Right lobe of liver (tissue), 6 donors: Measurements from ENCODE around the gene MYO15B. TPM values are rescaled to one million over a fixed set of nuclear protein-coding genes. Genes with fewer than 3 reads are reported as not detected.

Experiments
- ATAC-seq, 4 donors: fragments of 200-7000 bp; cut with Tn5 transposase; one replicate each; pipeline ENCODE4 v1.9.1; 2020; ENCODE audit warnings: mild to moderate bottlenecking in 4 of 4, moderate library complexity in 4 of 4
- DNase-seq, 3 donors: peaks; one replicate each; pipeline ENCODE4 v3.0.0-alpha.2; 2020
- H3K27ac ChIP-seq, 3 donors: fragments of 200-600 bp; one replicate each; pipeline ENCODE4 v1.8.0; 2022
- H3K27me3 ChIP-seq, 2 donors: fragments of 200-600 bp; one replicate each; pipeline ENCODE4 v1.8.0; 2022
- H3K36me3 ChIP-seq, 4 donors: fragments of 200-600 bp; sonication (generic) in 1 of 4; one replicate each; pipeline versions ENCODE4 v1.5.1 to v1.8.0; 2017 to 2022; ENCODE audit warnings: control low read depth in 1 of 4
- H3K4me1 ChIP-seq, 4 donors: fragments of 200-600 bp; sonication (generic) in 1 of 4; one replicate each; pipeline versions ENCODE4 v1.5.1 to v1.8.0; 2017 to 2022; ENCODE audit warnings: control low read depth in 1 of 4
- H3K4me3 ChIP-seq, 3 donors: fragments of 200-600 bp; one replicate each; pipeline ENCODE4 v1.8.0; 2022
- H3K9me3 ChIP-seq, 4 donors: fragments of 200-600 bp; sonication (generic) in 1 of 4; one replicate each; pipeline versions ENCODE4 v1.5.1 to v1.8.0; 2017 to 2022; ENCODE audit warnings: control low read depth in 1 of 4
- CTCF ChIP-seq, 4 donors: fragments of 200-600 bp in 3 of 4; fragments of 450-650 bp in 1 of 4; IDR thresholded peaks; one replicate each; pipeline versions ENCODE4 v1.5.1 to v1.8.0; 2016 to 2022; ENCODE audit warnings: antibody characterized with exemption in 4 of 4, mild to moderate bottlenecking in 2 of 4
- POLR2A ChIP-seq: fragments of 450-650 bp; IDR thresholded peaks from one replicate; pipeline ENCODE4 v1.6.1; 2017; ENCODE audit warnings: antibody characterized with exemption, mild to moderate bottlenecking
- WGBS: methylation state at CpG from one replicate; pipeline ENCODE4 v1.1.6; 2018; ENCODE audit warnings: low coverage, low lambda C conversion rate; ENCODE audit not compliant: insufficient coverage; ENCODE audit errors: missing lambda C conversion rate; 5-methylcytosine and 5-hydroxymethylcytosine counted together
- intact Hi-C, 2 donors: fragments of 100-400 bp; cut with DNase I; formaldehyde crosslinking; loops; one replicate each; pipeline versions ENCODE4 v1.11.2 to v1.14.1; 2022
- total RNA-seq, 6 experiments: library from RNA; depleted of rRNA in 2 of 6; stranded (reverse); fragments of >200 nt in 2 of 6; fragmentation: NEBNext Ultra II Directional in 3 of 6; extraction: Animal tissue kit (Norgen Biotek cat#: 25700) in 3 of 6; gene quantifications; one replicate each; pipeline versions ENCODE4 v1.1.0 to v1.2.4, GENCODE V29; 2016 to 2023
- donor health status: DM: no; HTN: yes; CAD: no.
- donor health status: DM: no; HTN: no; CAD: no.
- donor health status: DM: no; HTN: no; CAD: no.
- donor health status: DM: no; HTN: yes; CAD: no.
- donor health status: DM: no; HTN: yes; CAD: no.

The MYO15B gene
- total RNA-seq, 6 experiments from 2014 or later, result 26.4 to 104 (median 52.9) TPM

- Histone ChIP-seq H3K27me3 (no peaks in the 10 kb centered on the region), H3K36me3 (peaks cover 0 to 13% (median 0%) of the 10 kb centered on the region in 4 donors), H3K27ac (no peak overlapping the region), H3K4me3 (no peak overlapping the region), H3K9me3 (no peaks in the 10 kb centered on the region), H3K4me1 (no peaks in the 10 kb centered on the region)
- intact Hi-C loops, result no loop called here
- 95% methylated on average over 4 of the region's 24 CpGs for WGBS
- no peak for ATAC-seq
- TF ChIP-seq CTCF (IDR thresholded peaks at IDR 0.05) (no peak), POLR2A (no peak)
- DNase-seq, result no peak
Observed at GRCh38 chr17:75616521-75617122, 29.0 kb downstream of the MYO15B start.

GRCh38 chr17:75617218-75617617, 29.6 kb downstream of the MYO15B start:
- TF ChIP-seq CTCF (IDR thresholded peaks at IDR 0.05), result no peak
- TF ChIP-seq POLR2A, result no peak
- H3K36me3 ChIP-seq, result peaks cover 0 to 13% (median 0%) of the 10 kb centered on the region in 4 donors
- WGBS, result no CpG with 5 or more reads among the region's 16 CpGs
- no peak overlapping the region for H3K27ac ChIP-seq
- ATAC-seq (no peak), DNase-seq (no peak)
- H3K4me3 ChIP-seq, result no peak overlapping the region
- H3K9me3 ChIP-seq, result no peaks in the 10 kb centered on the region
- intact Hi-C loops, result no loop called here
- no peaks in the 10 kb centered on the region for H3K4me1 ChIP-seq
- no peaks in the 10 kb centered on the region for H3K27me3 ChIP-seq

- Histone ChIP-seq H3K27me3 (no peaks in the 10 kb centered on the region), H3K4me3 (no peak overlapping the region), H3K36me3 (peaks cover 0 to 13% (median 0%) of the 10 kb centered on the region in 4 donors), H3K27ac (no peak overlapping the region), H3K9me3 (no peaks in the 10 kb centered on the region), H3K4me1 (no peaks in the 10 kb centered on the region)
- TF ChIP-seq CTCF (IDR thresholded peaks at IDR 0.05) (no peak), POLR2A (no peak)
- ATAC-seq, result no peak
- intact Hi-C loops, result no loop called here
- no CpG with 5 or more reads among the region's 11 CpGs for WGBS
- no peak for DNase-seq
Observed at GRCh38 chr17:75617675-75618074, 30.1 kb downstream of the MYO15B start.

- H3K27ac ChIP-seq, result no peak overlapping the region
- no peak overlapping the region for H3K4me3 ChIP-seq
- intact Hi-C loops, result no loop called here
- TF ChIP-seq POLR2A (no peak), CTCF (IDR thresholded peaks at IDR 0.05) (peak; percentile 16 to 39 (median 23))
- H3K36me3 ChIP-seq, result peaks cover 0 to 7% (median 0%) of the 10 kb centered on the region in 4 donors
- ATAC-seq (peak in 3 of 4 donors; percentile 4 to 37 (median 21)), DNase-seq (no peak)
- H3K27me3 ChIP-seq, result no peaks in the 10 kb centered on the region
- 92% methylated on average over 5 of the region's 36 CpGs for WGBS
- H3K4me1 ChIP-seq, result no peaks in the 10 kb centered on the region
- H3K9me3 ChIP-seq, result no peaks in the 10 kb centered on the region
Observed at GRCh38 chr17:75619506-75620431, 32.2 kb downstream of the MYO15B start.
